A549 (cell line): ENCODE measurements around the gene ZFAND6. TPM values are rescaled to one million over a fixed set of nuclear protein-coding genes. Genes with fewer than 3 reads are reported as not detected.

Experiments used
- ATAC-seq, 2 experiments: fragments of 200-7000 bp in 1 of 2; fragments of >200 bp in 1 of 2; cut with Nextera tagmentation in 1 of 2; cut with Tn5 transposase in 1 of 2; 3 replicates each; pipeline versions ENCODE4 v1.8.0 to v1.9.1; 2018 to 2020; ENCODE audit warnings: mild to moderate bottlenecking in 1 of 2, moderate library complexity in 1 of 2
- CTCF ChIA-PET: fragments of 300-600 bp; sonication (Branson Sonifier 250); formaldehyde crosslinking; extraction: SDS; loops from one replicate; lab custom pipeline; 2021; ENCODE audit warnings: antibody characterized with exemption, inconsistent platforms; lab: Yijun Ruan, JAX
- POLR2A ChIA-PET: fragments of 350-600 bp; formaldehyde crosslinking; extraction: SDS; loops from one replicate; lab custom pipeline; 2021; ENCODE audit warnings: antibody characterized with exemption, inconsistent platforms; lab: Yijun Ruan, JAX
- DNase-seq, 2 experiments: peaks; one replicate each; pipeline versions ENCODE4 v3.0.0 to v3.0.0-alpha.2; 2011 to 2016; ENCODE audit warnings: low read depth in 1 of 2, low spot score in 1 of 2
- FAIRE-seq: peaks from 2 replicates; lab custom pipeline; 2011; peaks lifted over from hg19 to GRCh38; lab: Jason Lieb, UNC
- H3K27ac ChIP-seq, 2 experiments: fragments of >200 bp; sonication (Bioruptor Twin); formaldehyde crosslinking; 3 replicates each; pipeline ENCODE4 v1.5.1; 2016 to 2017
- H3K4me1 ChIP-seq: fragments of >200 bp; sonication (Bioruptor Twin); formaldehyde crosslinking; 3 replicates; pipeline ENCODE4 v1.6.1; 2016
- H3K4me2 ChIP-seq: fragments of >200 bp; sonication (Bioruptor Twin); formaldehyde crosslinking; 3 replicates; pipeline ENCODE4 v1.6.1; 2016
- H3K4me3 ChIP-seq: fragments of >200 bp; sonication (Bioruptor Twin); formaldehyde crosslinking; 3 replicates; pipeline ENCODE4 v1.5.1; 2016
- H3K9me3 ChIP-seq: fragments of >200 bp; sonication (Bioruptor Twin); formaldehyde crosslinking; 3 replicates; pipeline ENCODE4 v1.6.1; 2016
- CBX2 ChIP-seq: fragments of 200-600 bp; sonication (generic); IDR thresholded peaks from 2 replicates; pipeline ENCODE4 v1.6.1; 2016; ENCODE audit warnings: low read depth, mild to moderate bottlenecking, borderline replicate concordance
- ESRRA ChIP-seq: fragments of 150-350 bp; IDR thresholded peaks from 2 replicates; pipeline ENCODE4 v1.6.1; 2014; ENCODE audit warnings: mild to moderate bottlenecking, low read length, borderline replicate concordance
- HDAC2 ChIP-seq: fragments of 200-600 bp; sonication (generic); IDR thresholded peaks from 2 replicates; pipeline ENCODE4 v1.6.1; 2016
- HEYL ChIP-seq: fragments of 250-450 bp; sonication (Bioruptor Pico); IDR thresholded peaks from 2 replicates; pipeline ENCODE4 v1.8.0; 2021; ENCODE audit warnings: mild to moderate bottlenecking, moderate library complexity
- JUN ChIP-seq, 2 experiments: fragments of >200 bp; sonication (Bioruptor Twin); formaldehyde crosslinking; IDR thresholded peaks; 2 replicates in 1 of 2; 3 replicates in 1 of 2; pipeline ENCODE4 v1.6.1; 2016 to 2017
- JUNB ChIP-seq: fragments of >200 bp; sonication (Bioruptor Twin); formaldehyde crosslinking; IDR thresholded peaks from 2 replicates; pipeline ENCODE4 v1.6.1; 2016
- MAFK ChIP-seq: fragments of 450-650 bp; IDR thresholded peaks from 2 replicates; pipeline ENCODE4 v1.6.1; 2014; ENCODE audit not compliant: partially characterized antibody
- MAZ ChIP-seq: fragments of 150-350 bp; IDR thresholded peaks from 2 replicates; pipeline ENCODE4 v1.6.1; 2014; ENCODE audit warnings: antibody characterized with exemption, low read depth, low read length, borderline replicate concordance
- MYC ChIP-seq: IDR thresholded peaks from 2 replicates; pipeline ENCODE4 v1.6.1; 2012; ENCODE audit warnings: mild to moderate bottlenecking, inconsistent platforms, low read length, improper control_type of control experiment, borderline replicate concordance
- NPAS2 ChIP-seq: fragments of 250-450 bp; sonication (Bioruptor Pico); IDR thresholded peaks from 2 replicates; pipeline ENCODE4 v1.8.0; 2022; ENCODE audit warnings: mild to moderate bottlenecking, moderate library complexity, borderline replicate concordance
- NR3C1 ChIP-seq: fragments of >200 bp; sonication (Bioruptor Twin); formaldehyde crosslinking; IDR thresholded peaks from 3 replicates; pipeline ENCODE4 v1.6.1; 2017
- POLR2A ChIP-seq: IDR thresholded peaks from 2 replicates; pipeline ENCODE4 v1.6.1; 2012; ENCODE audit warnings: mild to moderate bottlenecking, low read length
- RARB ChIP-seq: fragments of 250-450 bp; sonication (Bioruptor Pico); IDR thresholded peaks from 2 replicates; pipeline ENCODE4 v1.8.0; 2021; ENCODE audit warnings: mild to moderate bottlenecking, moderate library complexity
- RNF2 ChIP-seq: fragments of 200-600 bp; sonication (generic); IDR thresholded peaks from 2 replicates; pipeline ENCODE4 v1.6.1; 2016; ENCODE audit warnings: low read depth, mild to moderate bottlenecking, antibody characterized with exemption, moderate library complexity, borderline replicate concordance
- ZC3H11A ChIP-seq: fragments of 450-650 bp; IDR thresholded peaks from 2 replicates; pipeline ENCODE4 v1.6.1; 2014; ENCODE audit warnings: antibody characterized with exemption, mild to moderate bottlenecking
- ZFP36 ChIP-seq: fragments of 450-650 bp; IDR thresholded peaks from 2 replicates; pipeline ENCODE4 v1.6.1; 2014; ENCODE audit warnings: borderline replicate concordance; ENCODE audit not compliant: partially characterized antibody
- WGBS: methylation state at CpG from one replicate; pipeline ENCODE4 v1.1.6; 2017; ENCODE audit errors: missing lambda C conversion rate; 5-methylcytosine and 5-hydroxymethylcytosine counted together
- polyA plus RNA-seq, 4 experiments: library from polyadenylated mRNA; depleted of rRNA in 3 of 4; stranded (reverse); fragments of >200 nt; fragmentation: RNase III in 1 of 4; extraction: RNeasy Plus Mini Kit Qiagen cat#74134 plus additional on column Dnase treatment in 1 of 4; gene quantifications; 2 replicates in 3 of 4; 3 replicates in 1 of 4; pipeline ENCODE4 v1.2.3, GENCODE V29; 2011 to 2017
- TF ChIP-seq, protein P1 (sequence below): IDR thresholded peaks from 2 replicates; pipeline ENCODE4 v1.6.1; 2012; ENCODE audit warnings: low read depth, borderline replicate concordance
- TF ChIP-seq, protein P2 (sequence below): fragments of 250-450 bp; sonication (Bioruptor Pico); IDR thresholded peaks from 2 replicates; pipeline ENCODE4 v1.5.0; 2020; ENCODE audit warnings: low read depth, mild to moderate bottlenecking, moderate library complexity
- TF ChIP-seq, protein P3 (sequence below): fragments of >200 bp; sonication (Bioruptor Twin); formaldehyde crosslinking; IDR thresholded peaks from 3 replicates; pipeline ENCODE4 v1.6.1; 2016
- TF ChIP-seq, protein P4 (sequence below): fragments of 150-350 bp; IDR thresholded peaks from 2 replicates; pipeline ENCODE4 v1.6.1; 2014; ENCODE audit warnings: low read depth, mild to moderate bottlenecking, low read length
- TF ChIP-seq, protein P5 (sequence below): fragments of 200-600 bp; sonication (generic); IDR thresholded peaks from 2 replicates; pipeline ENCODE4 v1.6.1; 2016; ENCODE audit warnings: antibody characterized with exemption, mild to moderate bottlenecking, moderate library complexity
- TF ChIP-seq, protein P6 (sequence below): fragments of >200 bp; sonication (Bioruptor Twin); formaldehyde crosslinking; IDR thresholded peaks from 2 replicates; pipeline ENCODE4 v1.6.1; 2016
- TF ChIP-seq, protein P7 (sequence below): fragments of 450-650 bp; IDR thresholded peaks from 2 replicates; pipeline ENCODE4 v1.6.1; 2014; ENCODE audit warnings: antibody characterized with exemption

ZFAND6 gene
- polyA plus RNA-seq, 2 of the 4 experiments (the other 2 are of a cell fraction), result 152 to 307 TPM

DNA sequence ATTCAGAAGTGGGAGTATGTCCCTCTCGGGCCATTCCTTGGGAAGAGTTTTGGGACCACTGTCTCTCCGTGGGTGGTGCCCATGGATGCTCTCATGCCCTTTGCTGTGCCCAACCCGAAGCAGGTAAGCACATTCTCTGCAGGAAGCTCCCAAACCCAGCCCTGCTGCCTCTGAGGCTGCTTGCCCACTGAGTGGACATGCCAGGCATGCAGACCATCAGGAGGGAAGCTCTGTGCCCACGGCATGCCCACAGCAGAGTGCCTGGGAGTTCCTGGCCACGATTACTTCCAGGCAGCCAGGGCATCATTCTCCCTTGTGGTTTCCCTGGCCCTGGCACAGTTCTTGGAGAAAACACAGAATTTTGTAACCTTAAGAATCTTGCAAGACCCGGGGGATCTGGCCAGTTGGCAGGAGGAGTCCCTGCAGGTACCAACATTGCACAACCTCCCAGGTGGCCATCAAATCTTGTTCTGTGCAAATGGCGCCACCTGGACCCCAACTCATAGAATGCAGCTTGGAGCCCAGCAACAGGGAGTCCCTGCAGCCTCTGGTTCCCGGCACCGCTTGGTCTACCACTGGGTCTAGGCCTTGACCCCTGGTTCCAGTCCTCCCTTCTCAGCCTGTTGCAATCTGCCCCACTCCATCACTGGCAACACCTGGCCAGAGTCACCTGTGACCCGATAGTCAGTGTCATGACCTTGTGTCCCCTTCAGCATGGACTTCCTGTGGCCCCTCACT is 113.7 kb downstream of the ZFAND6 start (continued):
- TF ChIP-seq, protein P1, sequence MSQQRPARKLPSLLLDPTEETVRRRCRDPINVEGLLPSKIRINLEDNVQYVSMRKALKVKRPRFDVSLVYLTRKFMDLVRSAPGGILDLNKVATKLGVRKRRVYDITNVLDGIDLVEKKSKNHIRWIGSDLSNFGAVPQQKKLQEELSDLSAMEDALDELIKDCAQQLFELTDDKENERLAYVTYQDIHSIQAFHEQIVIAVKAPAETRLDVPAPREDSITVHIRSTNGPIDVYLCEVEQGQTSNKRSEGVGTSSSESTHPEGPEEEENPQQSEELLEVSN, result no peak
- no peak for TF ChIP-seq RNF2
- no peak for TF ChIP-seq ZC3H11A
- TF ChIP-seq, protein P2, sequence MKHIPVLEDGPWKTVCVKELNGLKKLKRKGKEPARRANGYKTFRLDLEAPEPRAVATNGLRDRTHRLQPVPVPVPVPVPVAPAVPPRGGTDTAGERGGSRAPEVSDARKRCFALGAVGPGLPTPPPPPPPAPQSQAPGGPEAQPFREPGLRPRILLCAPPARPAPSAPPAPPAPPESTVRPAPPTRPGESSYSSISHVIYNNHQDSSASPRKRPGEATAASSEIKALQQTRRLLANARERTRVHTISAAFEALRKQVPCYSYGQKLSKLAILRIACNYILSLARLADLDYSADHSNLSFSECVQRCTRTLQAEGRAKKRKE (CRISPR knock-in tag), result no peak
- TF ChIP-seq, protein P3, sequence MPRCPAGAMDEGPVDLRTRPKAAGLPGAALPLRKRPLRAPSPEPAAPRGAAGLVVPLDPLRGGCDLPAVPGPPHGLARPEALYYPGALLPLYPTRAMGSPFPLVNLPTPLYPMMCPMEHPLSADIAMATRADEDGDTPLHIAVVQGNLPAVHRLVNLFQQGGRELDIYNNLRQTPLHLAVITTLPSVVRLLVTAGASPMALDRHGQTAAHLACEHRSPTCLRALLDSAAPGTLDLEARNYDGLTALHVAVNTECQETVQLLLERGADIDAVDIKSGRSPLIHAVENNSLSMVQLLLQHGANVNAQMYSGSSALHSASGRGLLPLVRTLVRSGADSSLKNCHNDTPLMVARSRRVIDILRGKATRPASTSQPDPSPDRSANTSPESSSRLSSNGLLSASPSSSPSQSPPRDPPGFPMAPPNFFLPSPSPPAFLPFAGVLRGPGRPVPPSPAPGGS, result no peak
- no peak for TF ChIP-seq RARB (CRISPR knock-in tag)
- TF ChIP-seq MYC, result no peak
- no peak for TF ChIP-seq HDAC2
- no peak for TF ChIP-seq HEYL (CRISPR knock-in tag)

DNA sequence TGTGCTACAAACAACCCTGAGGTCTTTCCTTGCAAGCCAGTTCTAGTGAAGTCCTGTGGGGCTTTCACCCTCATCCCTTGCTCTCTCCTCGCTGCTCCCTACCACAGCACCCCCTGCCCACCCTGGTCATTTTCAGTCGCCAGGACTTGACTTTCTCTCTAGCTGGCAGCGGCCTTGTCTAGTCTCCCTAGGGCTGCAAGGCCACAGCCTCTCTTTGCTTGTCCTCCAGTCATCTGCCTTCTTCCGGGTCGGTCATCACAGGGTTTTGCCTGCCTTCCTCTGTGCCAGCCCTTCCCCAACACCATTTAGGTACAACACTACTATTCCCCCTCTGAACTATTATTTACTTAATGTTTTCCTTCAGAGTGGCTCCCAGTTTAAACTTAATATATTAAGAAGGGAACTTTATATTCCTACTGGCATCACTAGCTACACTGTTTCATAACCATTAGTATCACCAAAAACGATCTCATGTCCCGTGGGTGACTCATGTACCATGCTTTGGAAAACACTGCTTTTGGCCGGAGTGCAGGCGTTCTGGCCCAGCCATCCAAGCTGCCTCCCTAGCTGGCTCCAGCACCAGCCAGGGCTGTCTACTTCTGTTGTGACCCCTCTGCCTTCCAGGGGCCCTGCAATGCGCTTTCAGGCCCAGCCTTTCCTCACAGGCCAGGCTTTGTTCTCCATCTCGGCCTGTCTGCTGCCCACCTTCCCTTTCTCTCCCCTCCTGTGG is 114.7 kb downstream of the ZFAND6 start:
- TF ChIP-seq NR3C1, result no peak
- TF ChIP-seq, protein P4, sequence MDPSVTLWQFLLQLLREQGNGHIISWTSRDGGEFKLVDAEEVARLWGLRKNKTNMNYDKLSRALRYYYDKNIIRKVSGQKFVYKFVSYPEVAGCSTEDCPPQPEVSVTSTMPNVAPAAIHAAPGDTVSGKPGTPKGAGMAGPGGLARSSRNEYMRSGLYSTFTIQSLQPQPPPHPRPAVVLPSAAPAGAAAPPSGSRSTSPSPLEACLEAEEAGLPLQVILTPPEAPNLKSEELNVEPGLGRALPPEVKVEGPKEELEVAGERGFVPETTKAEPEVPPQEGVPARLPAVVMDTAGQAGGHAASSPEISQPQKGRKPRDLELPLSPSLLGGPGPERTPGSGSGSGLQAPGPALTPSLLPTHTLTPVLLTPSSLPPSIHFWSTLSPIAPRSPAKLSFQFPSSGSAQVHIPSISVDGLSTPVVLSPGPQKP, result no peak
- TF ChIP-seq, protein P1, result no peak
- TF ChIP-seq JUNB, result no peak
- TF ChIP-seq, protein P3, result no peak
- TF ChIP-seq NPAS2, result no peak
- TF ChIP-seq, protein P5, sequence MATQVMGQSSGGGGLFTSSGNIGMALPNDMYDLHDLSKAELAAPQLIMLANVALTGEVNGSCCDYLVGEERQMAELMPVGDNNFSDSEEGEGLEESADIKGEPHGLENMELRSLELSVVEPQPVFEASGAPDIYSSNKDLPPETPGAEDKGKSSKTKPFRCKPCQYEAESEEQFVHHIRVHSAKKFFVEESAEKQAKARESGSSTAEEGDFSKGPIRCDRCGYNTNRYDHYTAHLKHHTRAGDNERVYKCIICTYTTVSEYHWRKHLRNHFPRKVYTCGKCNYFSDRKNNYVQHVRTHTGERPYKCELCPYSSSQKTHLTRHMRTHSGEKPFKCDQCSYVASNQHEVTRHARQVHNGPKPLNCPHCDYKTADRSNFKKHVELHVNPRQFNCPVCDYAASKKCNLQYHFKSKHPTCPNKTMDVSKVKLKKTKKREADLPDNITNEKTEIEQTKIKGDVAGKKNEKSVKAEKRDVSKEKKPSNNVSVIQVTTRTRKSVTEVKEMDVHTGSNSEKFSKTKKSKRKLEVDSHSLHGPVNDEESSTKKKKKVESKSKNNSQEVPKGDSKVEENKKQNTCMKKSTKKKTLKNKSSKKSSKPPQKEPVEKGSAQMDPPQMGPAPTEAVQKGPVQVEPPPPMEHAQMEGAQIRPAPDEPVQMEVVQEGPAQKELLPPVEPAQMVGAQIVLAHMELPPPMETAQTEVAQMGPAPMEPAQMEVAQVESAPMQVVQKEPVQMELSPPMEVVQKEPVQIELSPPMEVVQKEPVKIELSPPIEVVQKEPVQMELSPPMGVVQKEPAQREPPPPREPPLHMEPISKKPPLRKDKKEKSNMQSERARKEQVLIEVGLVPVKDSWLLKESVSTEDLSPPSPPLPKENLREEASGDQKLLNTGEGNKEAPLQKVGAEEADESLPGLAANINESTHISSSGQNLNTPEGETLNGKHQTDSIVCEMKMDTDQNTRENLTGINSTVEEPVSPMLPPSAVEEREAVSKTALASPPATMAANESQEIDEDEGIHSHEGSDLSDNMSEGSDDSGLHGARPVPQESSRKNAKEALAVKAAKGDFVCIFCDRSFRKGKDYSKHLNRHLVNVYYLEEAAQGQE, result no peak
- TF ChIP-seq JUN (IDR thresholded peaks at IDR 0.05), result no peak
- TF ChIP-seq POLR2A, result no peak
- TF ChIP-seq, protein P6, sequence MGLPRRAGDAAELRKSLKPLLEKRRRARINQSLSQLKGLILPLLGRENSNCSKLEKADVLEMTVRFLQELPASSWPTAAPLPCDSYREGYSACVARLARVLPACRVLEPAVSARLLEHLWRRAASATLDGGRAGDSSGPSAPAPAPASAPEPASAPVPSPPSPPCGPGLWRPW, result no peak
- no peak for TF ChIP-seq MAFK
- no peak for TF ChIP-seq ZFP36
- TF ChIP-seq ESRRA, result no peak
- TF ChIP-seq, protein P2 (CRISPR knock-in tag), result no peak
- TF ChIP-seq, protein P7, sequence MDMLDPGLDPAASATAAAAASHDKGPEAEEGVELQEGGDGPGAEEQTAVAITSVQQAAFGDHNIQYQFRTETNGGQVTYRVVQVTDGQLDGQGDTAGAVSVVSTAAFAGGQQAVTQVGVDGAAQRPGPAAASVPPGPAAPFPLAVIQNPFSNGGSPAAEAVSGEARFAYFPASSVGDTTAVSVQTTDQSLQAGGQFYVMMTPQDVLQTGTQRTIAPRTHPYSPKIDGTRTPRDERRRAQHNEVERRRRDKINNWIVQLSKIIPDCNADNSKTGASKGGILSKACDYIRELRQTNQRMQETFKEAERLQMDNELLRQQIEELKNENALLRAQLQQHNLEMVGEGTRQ, result no peak
- no peak for TF ChIP-seq MAZ
- no peak for TF ChIP-seq CBX2
- ATAC-seq, result peak in 1 of 2 experiments; percentile 5; a peak in 1 of 6 replicates

More for the DNA sequence above, 114.7 kb downstream of the ZFAND6 start:
- Histone ChIP-seq H3K4me2 (no peak overlapping the region), H3K4me1 (peaks cover 7% of the 10 kb centered on the region), H3K27ac (no peak overlapping the region), H3K4me3 (no peak overlapping the region), H3K9me3 (no peaks in the 10 kb centered on the region; the same call in 2 of the 3 replicates)
- 63% methylated on average over 11 of the region's 11 CpGs for WGBS
- DNase-seq, result no peak
- POLR2A ChIA-PET, result interaction anchor here (1.0 kb wide), 1 partner anchor 21 kb away, joined by 4 read pairs; no protein-coding TSS in a partner anchor
- no peak for FAIRE-seq
- CTCF ChIA-PET, result interaction anchor here (0.6 to 4.8 kb wide), 23 partner anchors 7 to 792 kb away, joined by 3 to 36 read pairs (median 5); partner anchors contain the start of genes MTHFS and ZFAND6
